Measurements from ENCODE around the gene ATG5.

Gene ATG5

DNA sequence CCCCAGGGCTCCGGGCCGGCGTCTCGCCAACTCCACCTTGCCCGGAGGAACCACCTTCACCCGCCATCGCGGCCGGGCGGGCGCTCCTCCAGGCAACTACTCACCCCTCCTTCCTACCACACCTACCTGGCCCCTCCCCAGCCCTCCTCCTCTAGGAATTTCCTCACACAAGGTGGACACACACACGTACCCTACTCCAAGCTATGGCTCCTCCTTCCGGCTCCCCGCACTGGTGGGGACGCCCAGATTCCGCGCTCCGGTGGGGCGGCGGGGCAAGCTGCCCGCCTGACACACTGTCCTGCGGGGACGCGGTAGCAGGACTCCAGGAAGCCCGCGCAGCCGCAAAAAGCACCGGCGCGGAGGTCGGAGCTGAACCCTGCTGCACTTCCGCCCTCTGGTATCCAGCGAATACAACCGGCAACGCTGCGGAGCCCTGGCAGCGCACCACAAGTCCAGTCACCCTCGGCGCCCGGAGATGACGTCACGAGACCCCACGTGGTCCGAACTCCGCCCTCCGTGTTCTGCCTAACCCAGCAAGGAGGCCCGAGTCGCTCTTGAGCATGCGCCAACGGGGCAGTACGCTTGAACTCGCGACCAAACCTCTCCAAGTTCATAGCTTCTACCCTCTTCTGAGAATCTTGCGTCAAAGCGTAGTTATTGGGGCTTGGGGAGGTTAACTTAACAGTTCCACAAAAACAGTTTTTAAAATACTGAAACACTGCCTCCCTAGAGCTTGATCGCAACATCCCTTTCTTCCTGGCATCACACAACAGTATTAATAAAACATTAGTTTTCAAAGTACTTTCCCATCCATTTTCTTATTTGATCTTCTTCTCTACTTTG is at the start of gene ATG5:
Gene ATG5 (minus strand): TSS at position 425 of the 843 bp plus-strand sequence. CDS start 9,552 bp downstream, outside the sequence.
- TF ChIP-seq GATA3 (IDR thresholded peaks at IDR 0.05; ENCODE audit: low read depth, low read length): no peak
- TF ChIP-seq GATA2 (IDR thresholded peaks at IDR 0.05; ENCODE audit: low read depth, low read length): no peak

DNA sequence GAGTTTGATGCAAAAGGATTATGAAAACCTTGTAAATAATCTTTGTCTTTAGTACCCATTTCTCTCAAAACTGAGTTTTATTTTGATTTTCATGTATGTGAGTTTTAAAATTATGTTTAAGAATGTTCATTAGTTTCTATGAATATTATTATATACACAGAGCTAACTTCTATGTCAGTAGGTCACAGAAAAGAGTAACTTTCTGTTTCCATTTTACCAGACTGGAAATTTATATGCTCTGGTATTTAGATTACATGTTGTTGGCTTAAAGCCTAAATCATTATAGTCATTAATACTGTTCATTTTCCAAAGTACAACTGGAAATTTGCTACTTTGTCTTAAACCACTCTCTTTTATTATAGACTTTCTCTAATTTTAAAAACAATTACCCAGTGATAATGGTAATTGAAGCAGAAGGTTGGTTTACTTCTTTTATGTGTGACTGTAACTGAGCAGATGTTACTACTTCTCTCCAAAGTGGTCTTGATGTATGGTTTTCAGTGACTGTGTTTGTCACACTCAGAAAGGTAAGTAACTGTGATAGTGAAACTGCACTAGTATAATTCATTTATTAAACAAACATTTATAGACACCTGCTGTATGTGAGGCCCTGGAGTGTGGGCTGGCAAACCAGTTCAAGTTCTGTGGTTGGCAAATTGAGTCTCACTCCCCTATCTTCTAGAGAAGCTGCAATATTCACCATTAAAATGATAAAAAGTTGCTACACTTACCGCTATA is 48.1 kb upstream of the ATG5 start:
- TF ChIP-seq GATA3 (IDR thresholded peaks at IDR 0.05; ENCODE audit: low read depth, low read length) (no peak), GATA2 (IDR thresholded peaks at IDR 0.05; ENCODE audit: low read depth, low read length) (no peak)

GRCh38 chr6:106372838-106373501 is 47.4 kb upstream of the ATG5 start:
- no peak for TF ChIP-seq GATA2 (IDR thresholded peaks at IDR 0.05; ENCODE audit: low read depth, low read length)
- TF ChIP-seq GATA3 (IDR thresholded peaks at IDR 0.05; ENCODE audit: low read depth, low read length): no peak

GRCh38 chr6:106370639-106371038 is 45.1 kb upstream of the ATG5 start:
- TF ChIP-seq GATA3 (IDR thresholded peaks at IDR 0.05; ENCODE audit: low read depth, low read length) (no peak), GATA2 (IDR thresholded peaks at IDR 0.05; ENCODE audit: low read depth, low read length) (no peak)

- no peak for TF ChIP-seq GATA2 (IDR thresholded peaks at IDR 0.05; ENCODE audit: low read depth, low read length)
- TF ChIP-seq GATA3 (IDR thresholded peaks at IDR 0.05; ENCODE audit: low read depth, low read length): no peak
These were observed 44.2 kb upstream of the ATG5 start for GRCh38 chr6:106369739-106370138.

- no peak for TF ChIP-seq GATA2 (IDR thresholded peaks at IDR 0.05; ENCODE audit: low read depth, low read length)
- TF ChIP-seq GATA3 (IDR thresholded peaks at IDR 0.05; ENCODE audit: low read depth, low read length): no peak
These were observed 38.0 kb upstream of the ATG5 start for GRCh38 chr6:106363401-106364138.

DNA sequence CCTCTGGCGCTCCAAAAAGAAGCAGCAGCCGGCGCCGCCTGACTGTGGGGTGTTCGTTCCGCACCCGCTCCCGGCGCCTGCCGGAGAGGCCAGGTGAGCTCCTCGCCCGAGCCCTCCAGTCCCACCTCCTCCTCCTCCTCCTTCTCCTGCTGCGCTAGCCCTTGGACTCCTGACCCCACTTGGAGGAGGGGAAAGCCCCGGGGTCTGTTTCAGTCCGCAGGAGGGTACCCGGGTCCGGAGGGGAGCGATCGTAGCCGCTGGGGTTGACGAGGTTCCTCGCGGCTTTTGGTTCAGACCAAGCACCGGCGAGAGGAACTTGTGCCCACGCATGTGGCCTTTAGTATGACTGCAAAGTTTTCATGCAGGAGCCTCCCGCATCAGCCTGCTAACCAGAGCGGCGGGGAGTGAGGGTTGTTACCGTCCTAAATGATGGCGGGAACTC is 35.5 kb upstream of the ATG5 start:
- TF ChIP-seq GATA3 (IDR thresholded peaks at IDR 0.05; ENCODE audit: low read depth, low read length) (no peak), GATA2 (IDR thresholded peaks at IDR 0.05; ENCODE audit: low read depth, low read length) (no peak; the same call in 1 of the 2 replicates)

DNA sequence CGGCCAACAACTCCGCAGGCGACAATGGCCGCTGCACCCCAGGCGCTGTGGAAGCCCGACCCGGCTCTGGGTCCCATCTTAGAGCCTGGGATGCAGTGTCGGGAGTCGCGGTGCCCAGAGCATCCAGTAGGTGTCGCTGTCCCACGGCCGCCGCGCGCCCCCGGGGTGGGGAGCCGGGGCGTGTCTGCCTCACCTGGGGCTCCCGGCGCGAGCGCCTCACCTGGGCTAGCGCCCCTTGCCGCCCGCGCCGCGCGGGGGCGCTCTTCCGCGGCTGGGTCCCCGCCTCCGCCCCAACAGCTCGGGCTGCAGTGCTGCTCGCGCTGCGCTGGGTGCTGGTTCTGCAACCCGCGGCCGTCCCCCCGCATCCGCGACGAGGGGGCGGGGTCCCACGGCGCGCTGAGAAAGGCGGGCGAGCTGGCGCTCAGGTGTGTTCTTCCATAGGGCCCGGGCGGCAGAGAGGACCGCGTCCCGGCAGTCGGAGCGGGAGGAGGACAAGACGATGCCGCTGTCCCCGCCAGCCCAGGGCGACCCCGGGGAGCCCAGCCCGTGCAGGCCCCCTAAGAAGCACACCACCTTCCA is 34.9 kb upstream of the ATG5 start, which contains the start of gene CRYBG1:
Gene CRYBG1 (plus strand): TSS at position 308 of the 579 bp plus-strand sequence. CDS start 192 bp downstream, at position 500.
- TF ChIP-seq GATA2 (IDR thresholded peaks at IDR 0.05; ENCODE audit: low read depth, low read length) (no peak), GATA3 (IDR thresholded peaks at IDR 0.05; ENCODE audit: low read depth, low read length) (no peak)

DNA sequence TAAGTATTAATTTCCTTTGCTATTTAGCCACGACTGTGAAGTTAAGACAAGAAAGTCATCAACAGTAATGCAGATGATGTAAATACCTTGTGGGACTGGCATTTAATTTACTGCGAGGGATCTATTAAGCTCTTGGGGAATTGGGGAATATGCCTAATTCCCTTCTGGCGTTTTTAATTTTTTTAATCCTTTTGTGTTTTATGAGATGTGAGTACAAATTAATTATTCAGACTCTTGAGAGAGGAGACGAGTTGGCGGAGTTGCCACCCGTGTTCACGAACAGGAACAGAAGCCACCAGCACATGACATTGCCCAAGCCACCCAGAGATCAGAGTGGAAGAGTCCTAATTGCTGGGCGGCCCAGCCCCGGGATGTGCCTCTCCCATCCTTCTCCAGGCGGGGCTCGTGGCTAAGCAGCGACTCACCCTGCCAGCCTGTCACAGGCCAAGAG is 34.4 kb upstream of the ATG5 start:
- no peak for TF ChIP-seq GATA2 (IDR thresholded peaks at IDR 0.05; ENCODE audit: low read depth, low read length)
- TF ChIP-seq GATA3 (IDR thresholded peaks at IDR 0.05; ENCODE audit: low read depth, low read length): no peak

- no peak for TF ChIP-seq GATA2 (IDR thresholded peaks at IDR 0.05; ENCODE audit: low read depth, low read length)
- TF ChIP-seq GATA3 (IDR thresholded peaks at IDR 0.05; ENCODE audit: low read depth, low read length): no peak
These were observed 30.8 kb upstream of the ATG5 start for GRCh38 chr6:106356378-106356777.

DNA sequence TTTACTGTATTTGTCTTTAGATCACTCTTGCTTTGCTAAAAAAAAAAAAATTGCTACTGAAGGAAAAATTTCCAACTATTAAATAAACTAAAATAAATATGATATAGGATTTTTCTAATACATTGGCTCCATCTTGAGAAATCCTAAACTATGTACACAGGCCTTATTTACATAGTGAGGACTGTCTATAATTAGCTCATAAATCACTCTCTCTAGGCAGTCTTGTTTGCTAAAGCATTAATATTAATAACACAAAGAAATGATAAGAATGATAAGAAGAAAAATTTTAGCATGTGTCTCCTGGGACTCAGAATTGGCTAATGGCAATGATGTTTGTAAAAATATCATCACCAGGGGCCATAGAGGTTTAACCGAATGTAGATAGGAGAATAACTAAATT is 21.7 kb upstream of the ATG5 start:
- no peak for TF ChIP-seq GATA2 (IDR thresholded peaks at IDR 0.05; ENCODE audit: low read depth, low read length)
- no peak for TF ChIP-seq GATA3 (IDR thresholded peaks at IDR 0.05; ENCODE audit: low read depth, low read length)

- no peak for TF ChIP-seq GATA2 (IDR thresholded peaks at IDR 0.05; ENCODE audit: low read depth, low read length)
- no peak for TF ChIP-seq GATA3 (IDR thresholded peaks at IDR 0.05; ENCODE audit: low read depth, low read length)
These were observed 13.9 kb upstream of the ATG5 start for GRCh38 chr6:106339334-106340029.
